Ovary (tissue), 3 donors: Measurements from ENCODE around the gene RFESD.

ENCODE experiments used
- POLR2A ChIP-seq: fragments of 450-650 bp; IDR thresholded peaks from one replicate; pipeline ENCODE4 v1.6.1; 2017; ENCODE audit warnings: antibody characterized with exemption, mild to moderate bottlenecking, moderate library complexity
- TF ChIP-seq, protein P1 (sequence below), 3 donors: fragments of 450-650 bp in 2 of 3; fragments of 200-600 bp in 1 of 3; IDR thresholded peaks; one replicate each; pipeline versions ENCODE4 v1.5.1 to v1.8.0; 2016 to 2022; ENCODE audit warnings: antibody characterized with exemption in 3 of 3, mild to moderate bottlenecking in 1 of 3
- donor health status: DM: no; HTN: no; CAD: no.

DNA sequence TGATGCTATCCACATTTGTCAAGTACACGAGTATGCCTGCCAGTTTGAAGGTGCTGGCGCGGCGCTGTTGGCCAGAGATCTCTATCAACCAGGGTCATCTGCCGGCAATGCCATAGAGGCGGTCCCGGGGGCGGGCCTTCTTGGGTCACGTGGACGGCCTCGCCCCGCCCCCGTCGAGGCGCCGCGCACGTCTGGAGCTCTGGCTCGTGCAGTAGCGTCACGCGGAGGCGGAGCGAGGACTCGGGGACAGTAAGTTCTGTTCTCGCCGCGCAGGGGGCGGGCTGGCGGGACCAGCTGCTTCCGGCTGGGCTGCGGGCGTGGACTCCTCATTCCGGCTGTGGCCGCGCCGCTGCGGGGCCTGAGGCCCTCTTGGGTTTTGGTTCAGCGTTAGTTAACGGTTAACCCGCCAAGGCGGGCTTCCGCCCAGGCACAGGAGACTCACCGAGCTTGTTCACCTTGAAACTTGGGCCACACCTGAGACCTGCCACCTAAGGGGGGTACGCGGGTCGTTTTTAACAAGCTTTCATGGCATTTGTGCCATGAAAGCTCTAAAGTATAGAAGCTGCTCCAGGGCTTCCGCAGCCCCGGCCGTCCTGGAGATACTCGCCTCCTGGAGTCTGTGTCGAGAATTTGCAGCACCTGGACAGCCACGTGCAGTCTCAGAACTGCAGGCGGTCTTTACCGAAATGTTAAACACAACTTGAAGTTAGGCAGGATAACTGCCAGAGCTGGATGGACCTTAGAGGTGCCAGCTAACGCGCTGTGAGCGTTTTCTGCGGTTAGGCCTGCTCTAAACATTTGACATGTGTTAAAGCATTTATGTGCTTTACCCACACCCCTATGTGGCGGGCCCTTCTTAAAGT lies at the start of gene RFESD:
- TF ChIP-seq, protein P1, sequence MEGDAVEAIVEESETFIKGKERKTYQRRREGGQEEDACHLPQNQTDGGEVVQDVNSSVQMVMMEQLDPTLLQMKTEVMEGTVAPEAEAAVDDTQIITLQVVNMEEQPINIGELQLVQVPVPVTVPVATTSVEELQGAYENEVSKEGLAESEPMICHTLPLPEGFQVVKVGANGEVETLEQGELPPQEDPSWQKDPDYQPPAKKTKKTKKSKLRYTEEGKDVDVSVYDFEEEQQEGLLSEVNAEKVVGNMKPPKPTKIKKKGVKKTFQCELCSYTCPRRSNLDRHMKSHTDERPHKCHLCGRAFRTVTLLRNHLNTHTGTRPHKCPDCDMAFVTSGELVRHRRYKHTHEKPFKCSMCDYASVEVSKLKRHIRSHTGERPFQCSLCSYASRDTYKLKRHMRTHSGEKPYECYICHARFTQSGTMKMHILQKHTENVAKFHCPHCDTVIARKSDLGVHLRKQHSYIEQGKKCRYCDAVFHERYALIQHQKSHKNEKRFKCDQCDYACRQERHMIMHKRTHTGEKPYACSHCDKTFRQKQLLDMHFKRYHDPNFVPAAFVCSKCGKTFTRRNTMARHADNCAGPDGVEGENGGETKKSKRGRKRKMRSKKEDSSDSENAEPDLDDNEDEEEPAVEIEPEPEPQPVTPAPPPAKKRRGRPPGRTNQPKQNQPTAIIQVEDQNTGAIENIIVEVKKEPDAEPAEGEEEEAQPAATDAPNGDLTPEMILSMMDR (IDR thresholded peaks at IDR 0.05) = peak in 2 of 3 donors; percentile 28 to 37
- TF ChIP-seq POLR2A = peak; percentile 93
